Transverse colon (tissue), 4 donors: ENCODE results near the gene TBCB.
A peak's percentile ranks its signal among the peaks of the same experiment; 100 is the strongest.

Source experiments
- POLR2AphosphoS5 ChIP-seq, 3 donors: sonication (generic); formaldehyde crosslinking; IDR thresholded peaks; one replicate each; pipeline ENCODE4 v1.6.1; 2016; ENCODE audit warnings: antibody characterized with exemption in 3 of 3
- TF ChIP-seq, protein P1 (sequence below), 5 experiments: fragments of 200-600 bp in 3 of 5; fragments of 450-650 bp in 2 of 5; sonication (generic) in 3 of 5; IDR thresholded peaks; 1 replicate in 2 of 5; 2 replicates in 3 of 5; pipeline ENCODE4 v1.5.1; 2016 to 2017; ENCODE audit warnings: antibody characterized with exemption in 5 of 5, inconsistent platforms in 3 of 5, mild to moderate bottlenecking in 2 of 5, moderate library complexity in 1 of 5

DNA sequence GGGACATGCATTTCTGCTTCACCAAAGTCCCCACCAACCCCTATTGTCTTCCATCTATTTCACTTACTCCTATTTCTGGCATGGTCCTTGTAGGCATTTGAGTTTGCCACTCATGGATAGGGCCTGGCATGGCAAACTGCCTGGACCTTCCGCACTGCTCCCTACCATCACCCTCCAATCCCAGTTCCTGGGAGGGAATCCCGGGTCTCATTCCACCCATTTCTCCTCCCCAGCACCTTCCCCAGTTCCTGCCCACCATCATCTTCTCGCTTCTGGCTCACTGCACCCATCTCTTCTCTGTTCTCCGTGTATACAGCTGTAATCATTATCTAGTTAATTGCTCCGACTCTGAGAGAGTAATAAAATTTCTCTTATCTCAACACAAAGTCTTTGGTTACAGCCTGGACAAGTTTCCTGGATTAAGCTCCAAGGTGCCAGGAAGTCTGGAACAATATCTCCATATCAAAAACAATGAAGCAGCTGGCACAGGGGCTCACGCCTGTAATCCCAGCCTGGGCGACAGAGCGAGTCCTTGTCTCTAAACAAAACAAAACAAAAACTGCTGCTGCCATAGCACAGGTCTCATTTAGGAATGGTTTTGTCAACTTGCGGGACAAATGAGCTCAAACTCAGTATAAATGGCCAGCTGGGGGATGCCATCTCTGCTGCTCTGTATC lies 54.0 kb downstream of the TBCB start:
- peak in 2 of 3 donors; percentile 18 to 57 for TF ChIP-seq POLR2AphosphoS5 (IDR thresholded peaks at IDR 0.05)
- TF ChIP-seq, protein P1, sequence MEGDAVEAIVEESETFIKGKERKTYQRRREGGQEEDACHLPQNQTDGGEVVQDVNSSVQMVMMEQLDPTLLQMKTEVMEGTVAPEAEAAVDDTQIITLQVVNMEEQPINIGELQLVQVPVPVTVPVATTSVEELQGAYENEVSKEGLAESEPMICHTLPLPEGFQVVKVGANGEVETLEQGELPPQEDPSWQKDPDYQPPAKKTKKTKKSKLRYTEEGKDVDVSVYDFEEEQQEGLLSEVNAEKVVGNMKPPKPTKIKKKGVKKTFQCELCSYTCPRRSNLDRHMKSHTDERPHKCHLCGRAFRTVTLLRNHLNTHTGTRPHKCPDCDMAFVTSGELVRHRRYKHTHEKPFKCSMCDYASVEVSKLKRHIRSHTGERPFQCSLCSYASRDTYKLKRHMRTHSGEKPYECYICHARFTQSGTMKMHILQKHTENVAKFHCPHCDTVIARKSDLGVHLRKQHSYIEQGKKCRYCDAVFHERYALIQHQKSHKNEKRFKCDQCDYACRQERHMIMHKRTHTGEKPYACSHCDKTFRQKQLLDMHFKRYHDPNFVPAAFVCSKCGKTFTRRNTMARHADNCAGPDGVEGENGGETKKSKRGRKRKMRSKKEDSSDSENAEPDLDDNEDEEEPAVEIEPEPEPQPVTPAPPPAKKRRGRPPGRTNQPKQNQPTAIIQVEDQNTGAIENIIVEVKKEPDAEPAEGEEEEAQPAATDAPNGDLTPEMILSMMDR (IDR thresholded peaks at IDR 0.05): no peak
